KMS-11 (cell line): ENCODE data around the gene TRAPPC6A.

ENCODE experiments used
- H2AFZ ChIP-seq: fragments of 200-600 bp; sonication (generic); 2 replicates; pipeline ENCODE4 v1.6.1; 2016; ENCODE audit warnings: antibody characterized with exemption, mixed run types, low read depth
- H3K27ac ChIP-seq: fragments of 200-600 bp; sonication (generic); 2 replicates; pipeline ENCODE4 v1.6.1; 2016; ENCODE audit warnings: mild to moderate bottlenecking, mixed run types
- H3K27me3 ChIP-seq: fragments of 200-600 bp; sonication (generic); 2 replicates; pipeline ENCODE4 v1.6.1; 2017; ENCODE audit warnings: mild to moderate bottlenecking, low read depth, mixed run types, moderate library complexity; ENCODE audit not compliant: insufficient read depth
- H3K36me3 ChIP-seq: fragments of 200-600 bp; sonication (generic); 2 replicates; pipeline ENCODE4 v1.6.1; 2017; ENCODE audit warnings: mild to moderate bottlenecking, mixed run types; ENCODE audit not compliant: insufficient read depth
- H3K4me1 ChIP-seq: fragments of 200-600 bp; sonication (generic); 2 replicates; pipeline ENCODE4 v1.6.1; 2016; ENCODE audit warnings: mild to moderate bottlenecking, low read depth, mixed run types; ENCODE audit not compliant: poor library complexity, severe bottlenecking
- H3K4me2 ChIP-seq: fragments of 200-600 bp; sonication (generic); 2 replicates; pipeline ENCODE4 v1.7.0; 2016; ENCODE audit warnings: mild to moderate bottlenecking, mixed run types
- H3K4me3 ChIP-seq: fragments of 200-600 bp; sonication (generic); IDR thresholded peaks from 2 replicates; pipeline ENCODE4 v1.6.1; 2017; ENCODE audit warnings: low read depth, low read length, mixed read lengths; ENCODE audit not compliant: insufficient read depth
- H3K79me2 ChIP-seq: fragments of 200-600 bp; sonication (generic); 2 replicates; pipeline ENCODE4 v1.6.1; 2016; ENCODE audit warnings: low read depth, mixed run types; ENCODE audit not compliant: insufficient read depth
- H3K9ac ChIP-seq: fragments of 200-600 bp; sonication (generic); 2 replicates; pipeline ENCODE4 v1.6.1; 2016; ENCODE audit warnings: mild to moderate bottlenecking, mixed run types
- H4K20me1 ChIP-seq: fragments of 200-600 bp; sonication (generic); 2 replicates; pipeline ENCODE4 v1.6.1; 2016; ENCODE audit warnings: mild to moderate bottlenecking, mixed run types; ENCODE audit not compliant: insufficient read depth
- TF ChIP-seq, protein P1 (sequence below): fragments of 200-600 bp; sonication (generic); conservative IDR thresholded peaks from 2 replicates; pipeline ENCODE4 v1.6.1; 2017; ENCODE audit warnings: low read depth, mild to moderate bottlenecking, antibody characterized with exemption, low read length, moderate library complexity, mixed read lengths

Gene TRAPPC6A

GRCh38 chr19:45152504-45153338, 25.3 kb downstream of the TRAPPC6A start:
- Histone ChIP-seq H3K4me2 (no peak overlapping the region), H3K4me3 (no peak overlapping the region)
- TF ChIP-seq, protein P1, sequence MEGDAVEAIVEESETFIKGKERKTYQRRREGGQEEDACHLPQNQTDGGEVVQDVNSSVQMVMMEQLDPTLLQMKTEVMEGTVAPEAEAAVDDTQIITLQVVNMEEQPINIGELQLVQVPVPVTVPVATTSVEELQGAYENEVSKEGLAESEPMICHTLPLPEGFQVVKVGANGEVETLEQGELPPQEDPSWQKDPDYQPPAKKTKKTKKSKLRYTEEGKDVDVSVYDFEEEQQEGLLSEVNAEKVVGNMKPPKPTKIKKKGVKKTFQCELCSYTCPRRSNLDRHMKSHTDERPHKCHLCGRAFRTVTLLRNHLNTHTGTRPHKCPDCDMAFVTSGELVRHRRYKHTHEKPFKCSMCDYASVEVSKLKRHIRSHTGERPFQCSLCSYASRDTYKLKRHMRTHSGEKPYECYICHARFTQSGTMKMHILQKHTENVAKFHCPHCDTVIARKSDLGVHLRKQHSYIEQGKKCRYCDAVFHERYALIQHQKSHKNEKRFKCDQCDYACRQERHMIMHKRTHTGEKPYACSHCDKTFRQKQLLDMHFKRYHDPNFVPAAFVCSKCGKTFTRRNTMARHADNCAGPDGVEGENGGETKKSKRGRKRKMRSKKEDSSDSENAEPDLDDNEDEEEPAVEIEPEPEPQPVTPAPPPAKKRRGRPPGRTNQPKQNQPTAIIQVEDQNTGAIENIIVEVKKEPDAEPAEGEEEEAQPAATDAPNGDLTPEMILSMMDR: no peak

GRCh38 chr19:45151821-45152503, 26.1 kb downstream of the TRAPPC6A start:
- Histone ChIP-seq H3K27me3 (no peaks in the 10 kb centered on the region), H3K4me3 (no peak overlapping the region), H3K36me3 (no peaks in the 10 kb centered on the region), H4K20me1 (no peaks in the 10 kb centered on the region), H2AFZ (no peak overlapping the region), H3K79me2 (no peaks in the 10 kb centered on the region), H3K27ac (no peak overlapping the region), H3K4me1 (no peaks in the 10 kb centered on the region), H3K4me2 (no peak overlapping the region), H3K9ac (no peak overlapping the region)
- TF ChIP-seq, protein P1: no peak

More at GRCh38 chr19:45152504-45153338, 25.3 kb downstream of the TRAPPC6A start:
- no peak overlapping the region for H2AFZ ChIP-seq
- no peak overlapping the region for H3K9ac ChIP-seq
- no peaks in the 10 kb centered on the region for H4K20me1 ChIP-seq
- H3K79me2 ChIP-seq: no peaks in the 10 kb centered on the region
- H3K36me3 ChIP-seq: no peaks in the 10 kb centered on the region
- no peaks in the 10 kb centered on the region for H3K27me3 ChIP-seq
- H3K4me1 ChIP-seq: no peaks in the 10 kb centered on the region
- no peak overlapping the region for H3K27ac ChIP-seq

- Histone ChIP-seq H3K4me1 (no peaks in the 10 kb centered on the region), H3K79me2 (no peaks in the 10 kb centered on the region), H3K4me2 (no peak overlapping the region), H3K4me3 (no peak overlapping the region), H2AFZ (no peak overlapping the region), H3K27ac (no peak overlapping the region), H4K20me1 (no peaks in the 10 kb centered on the region), H3K27me3 (no peaks in the 10 kb centered on the region), H3K9ac (no peak overlapping the region), H3K36me3 (no peaks in the 10 kb centered on the region)
- TF ChIP-seq, protein P1: no peak
These were observed 26.7 kb downstream of the TRAPPC6A start for GRCh38 chr19:45151320-45151719.

DNA sequence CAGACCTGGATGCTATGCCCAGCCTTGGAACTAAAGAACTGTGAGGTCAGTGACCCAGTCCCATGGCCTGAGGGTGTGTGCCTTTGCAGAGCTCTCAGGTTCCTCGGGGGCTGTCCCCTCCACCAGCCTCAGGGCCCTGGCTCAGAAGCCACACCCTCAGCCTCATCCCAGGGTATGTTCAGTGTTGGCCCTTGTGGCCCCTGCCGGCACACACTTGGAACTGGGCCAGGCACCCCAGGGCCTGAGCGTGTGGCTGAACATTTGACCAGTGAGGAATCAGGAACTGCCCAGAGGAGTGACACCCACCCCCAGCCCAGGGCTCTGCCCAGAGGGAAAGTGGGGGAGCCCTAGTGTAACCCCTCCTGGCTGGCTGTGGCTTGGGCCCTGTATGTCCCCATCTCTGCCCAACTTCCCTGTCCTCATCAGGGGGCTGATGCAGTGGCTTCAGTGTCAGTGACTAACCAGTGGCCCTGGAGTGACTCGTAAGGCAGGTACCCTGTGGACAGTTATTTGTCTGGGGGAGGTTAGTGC, 27.2 kb downstream of the TRAPPC6A start:
- H2AFZ ChIP-seq: no peak overlapping the region

More for the DNA sequence above, 27.2 kb downstream of the TRAPPC6A start:
- Histone ChIP-seq H3K4me2 (no peak overlapping the region), H3K4me3 (no peak overlapping the region), H3K27ac (no peak overlapping the region), H4K20me1 (no peaks in the 10 kb centered on the region), H3K27me3 (no peaks in the 10 kb centered on the region), H3K36me3 (no peaks in the 10 kb centered on the region), H3K4me1 (no peaks in the 10 kb centered on the region), H3K9ac (no peak overlapping the region), H3K79me2 (no peaks in the 10 kb centered on the region)
- TF ChIP-seq, protein P1: no peak
